C4-2B (cell line): ENCODE data around the gene LAMTOR3.

Experiments used
- H3K27ac ChIP-seq: fragments of 450-650 bp; 2 replicates; pipeline ENCODE4 v1.5.1; 2017
- CTCF ChIP-seq: fragments of 450-650 bp; conservative IDR thresholded peaks from 2 replicates; pipeline ENCODE4 v1.5.1; 2017; ENCODE audit warnings: mild to moderate bottlenecking
- ZFX ChIP-seq: fragments of 450-650 bp; IDR thresholded peaks from 2 replicates; pipeline ENCODE4 v1.6.1; 2017

Gene LAMTOR3

GRCh38 chr4:99894161-99894997 lies at the start of gene LAMTOR3:
TSS of gene LAMTOR3 (minus strand) at chr4:99894427. CDS start at chr4:99893963, 464 bp downstream.
- TF ChIP-seq ZFX (peak; percentile 40; the same call in 1 of the 2 replicates), CTCF (no peak)
- H3K27ac ChIP-seq: peak within 1 kb of the TSS; percentile 81

GRCh38 chr4:99938243-99938753 lies 44.1 kb upstream of the LAMTOR3 start:
- H3K27ac ChIP-seq: no peak overlapping the region
- no peak for TF ChIP-seq ZFX
- TF ChIP-seq CTCF: no peak

GRCh38 chr4:99934891-99935290 lies 40.7 kb upstream of the LAMTOR3 start:
- TF ChIP-seq ZFX (no peak), CTCF (no peak)
- H3K27ac ChIP-seq: no peak overlapping the region

GRCh38 chr4:99927566-99927965 lies 33.3 kb upstream of the LAMTOR3 start:
- no peak for TF ChIP-seq ZFX
- TF ChIP-seq CTCF: no peak

GRCh38 chr4:99921174-99921573 lies 26.9 kb upstream of the LAMTOR3 start:
- no peak overlapping the region for H3K27ac ChIP-seq
- no peak for TF ChIP-seq ZFX
- TF ChIP-seq CTCF: no peak

More at GRCh38 chr4:99927566-99927965, 33.3 kb upstream of the LAMTOR3 start:
- H3K27ac ChIP-seq: no peak overlapping the region

GRCh38 chr4:99918656-99919055 lies 24.4 kb upstream of the LAMTOR3 start:
- no peak overlapping the region for H3K27ac ChIP-seq
- no peak for TF ChIP-seq CTCF
- no peak for TF ChIP-seq ZFX

GRCh38 chr4:99917575-99917974 lies 23.3 kb upstream of the LAMTOR3 start:
- TF ChIP-seq CTCF: no peak
- no peak overlapping the region for H3K27ac ChIP-seq
